ENCODE results near the gene DGKA.

DGKA gene

GRCh38 chr12:55966408-55967281 is 35.7 kb downstream of the DGKA start, which contains the start of gene CDK2 (continued):
- TF ChIP-seq ZNF514 (tag by site-specific recombination; IDR thresholded peaks at IDR 0.05) (no peak), ZBTB17 (tag by site-specific recombination; IDR thresholded peaks at IDR 0.05) (0 out of 2 replicates have a peak, but pooled peaks have one; percentile 5), ZNF366 (tag by site-specific recombination; conservative IDR thresholded peaks at IDR 0.05) (peak; percentile 50; the same call in 1 of the 2 replicates), OVOL3 (tag by site-specific recombination; IDR thresholded peaks at IDR 0.05) (no peak), KLF1 (tag by site-specific recombination; IDR thresholded peaks at IDR 0.05) (no peak), ZNF768 (tag by site-specific recombination; IDR thresholded peaks at IDR 0.05) (no peak), ZNF677 (tag by site-specific recombination; IDR thresholded peaks at IDR 0.05) (no peak), ZNF362 (tag by site-specific recombination; IDR thresholded peaks at IDR 0.05) (no peak), ZNF202 (tag by site-specific recombination; IDR thresholded peaks at IDR 0.05; ENCODE audit: borderline replicate concordance) (no peak), ZNF791 (tag by site-specific recombination; IDR thresholded peaks at IDR 0.05) (no peak), CTCF (tag by site-specific recombination; IDR thresholded peaks at IDR 0.05) (no peak), ZNF645 (tag by site-specific recombination; IDR thresholded peaks at IDR 0.05) (no peak), IKZF3 (tag by site-specific recombination; IDR thresholded peaks at IDR 0.05) (peak; percentile 73), ZNF16 (tag by site-specific recombination; IDR thresholded peaks at IDR 0.05; ENCODE audit: low read depth) (no peak), ZBTB8A (tag by site-specific recombination; IDR thresholded peaks at IDR 0.05) (0 out of 2 replicates have a peak, but pooled peaks have one; percentile 13), ZNF214 (tag by site-specific recombination; IDR thresholded peaks at IDR 0.05; ENCODE audit: borderline replicate concordance) (no peak), ZNF530 (tag by site-specific recombination; IDR thresholded peaks at IDR 0.05; ENCODE audit: low read depth) (no peak), ZFP37 (tag by site-specific recombination; IDR thresholded peaks at IDR 0.05) (no peak), ZNF623 (tag by site-specific recombination; IDR thresholded peaks at IDR 0.05) (no peak), ZNF354C (tag by site-specific recombination; IDR thresholded peaks at IDR 0.05; ENCODE audit: borderline replicate concordance, low read depth) (no peak), ZNF776 (tag by site-specific recombination; IDR thresholded peaks at IDR 0.05; ENCODE audit: borderline replicate concordance) (no peak), KLF16 (tag by site-specific recombination; IDR thresholded peaks at IDR 0.05) (no peak), ZNF148 (tag by site-specific recombination; IDR thresholded peaks at IDR 0.05; ENCODE audit: borderline replicate concordance) (no peak), ZNF639 (tag by site-specific recombination; IDR thresholded peaks at IDR 0.05) (no peak), ZNF621 (tag by site-specific recombination; IDR thresholded peaks at IDR 0.05) (no peak), ZNF350 (tag by site-specific recombination; IDR thresholded peaks at IDR 0.05) (no peak), ZBTB10 (tag by site-specific recombination; IDR thresholded peaks at IDR 0.05) (no peak), ZNF19 (tag by site-specific recombination; IDR thresholded peaks at IDR 0.05; ENCODE audit: low read depth) (no peak), ZNF560 (tag by site-specific recombination; IDR thresholded peaks at IDR 0.05; ENCODE audit: borderline replicate concordance) (no peak)
